Measurements from ENCODE around the gene WSCD1.

DNA sequence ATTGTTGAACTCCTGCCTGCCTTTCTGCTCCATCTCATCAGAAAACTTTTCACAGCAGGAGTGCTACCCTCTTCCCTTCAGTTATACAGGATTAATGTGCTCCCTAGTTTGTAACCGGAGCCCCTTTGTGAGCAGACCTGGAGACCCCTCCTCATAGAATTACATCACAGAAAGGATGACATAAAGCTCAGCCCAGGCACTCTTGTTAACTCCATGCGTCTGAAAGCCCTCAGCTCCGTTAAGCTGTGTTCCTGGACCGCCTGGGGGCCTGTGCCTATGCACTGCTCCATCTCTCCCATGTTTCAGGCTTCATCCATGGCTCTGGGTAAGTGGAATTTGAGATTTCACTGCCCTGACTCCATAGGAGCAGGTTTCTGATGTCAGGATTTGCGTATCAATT, 7.6 kb downstream of the WSCD1 start:
- TF ChIP-seq, protein P1, sequence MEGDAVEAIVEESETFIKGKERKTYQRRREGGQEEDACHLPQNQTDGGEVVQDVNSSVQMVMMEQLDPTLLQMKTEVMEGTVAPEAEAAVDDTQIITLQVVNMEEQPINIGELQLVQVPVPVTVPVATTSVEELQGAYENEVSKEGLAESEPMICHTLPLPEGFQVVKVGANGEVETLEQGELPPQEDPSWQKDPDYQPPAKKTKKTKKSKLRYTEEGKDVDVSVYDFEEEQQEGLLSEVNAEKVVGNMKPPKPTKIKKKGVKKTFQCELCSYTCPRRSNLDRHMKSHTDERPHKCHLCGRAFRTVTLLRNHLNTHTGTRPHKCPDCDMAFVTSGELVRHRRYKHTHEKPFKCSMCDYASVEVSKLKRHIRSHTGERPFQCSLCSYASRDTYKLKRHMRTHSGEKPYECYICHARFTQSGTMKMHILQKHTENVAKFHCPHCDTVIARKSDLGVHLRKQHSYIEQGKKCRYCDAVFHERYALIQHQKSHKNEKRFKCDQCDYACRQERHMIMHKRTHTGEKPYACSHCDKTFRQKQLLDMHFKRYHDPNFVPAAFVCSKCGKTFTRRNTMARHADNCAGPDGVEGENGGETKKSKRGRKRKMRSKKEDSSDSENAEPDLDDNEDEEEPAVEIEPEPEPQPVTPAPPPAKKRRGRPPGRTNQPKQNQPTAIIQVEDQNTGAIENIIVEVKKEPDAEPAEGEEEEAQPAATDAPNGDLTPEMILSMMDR (IDR thresholded peaks at IDR 0.05) = no peak
- no peak for TF ChIP-seq POLR2A (IDR thresholded peaks at IDR 0.05)
